Thoracic aorta (tissue), 2 donors: ENCODE results near the gene STPG1. TPM values are rescaled to one million over a fixed set of nuclear protein-coding genes. Genes with fewer than 3 reads are reported as not detected.

Source experiments
- ATAC-seq: fragments of 150-250 bp; one replicate; pipeline ENCODE4 v1.8.0; 2017; ENCODE audit warnings: low read depth; ENCODE audit not compliant: insufficient number of reproducible peaks, low FRiP score
- DNase-seq: peaks from one replicate; pipeline ENCODE4 v3.0.0-alpha.2; 2020; ENCODE audit warnings: low spot score
- H3K27ac ChIP-seq, 2 donors: fragments of 200-600 bp; sonication (generic); 1 replicate in 1 of 2; 2 replicates in 1 of 2; pipeline ENCODE4 v1.5.1; 2016; ENCODE audit warnings: mild to moderate bottlenecking in 2 of 2, moderate library complexity in 2 of 2
- H3K27me3 ChIP-seq: fragments of 200-600 bp; sonication (generic); replicated peaks from 2 replicates; pipeline ENCODE4 v1.6.0; 2016; ENCODE audit warnings: mild to moderate bottlenecking; ENCODE audit not compliant: insufficient read depth
- H3K36me3 ChIP-seq: fragments of 200-600 bp; sonication (generic); one replicate; pipeline ENCODE4 v1.5.1; 2016
- H3K4me1 ChIP-seq, 2 donors: fragments of 200-600 bp; sonication (generic); 1 replicate in 1 of 2; 2 replicates in 1 of 2; pipeline versions ENCODE4 v1.5.1 to v1.6.0; 2016; ENCODE audit warnings: low read depth in 2 of 2, mild to moderate bottlenecking in 1 of 2; ENCODE audit not compliant: control insufficient read depth in 1 of 2
- H3K4me3 ChIP-seq: fragments of 200-600 bp; sonication (generic); 2 replicates; pipeline ENCODE4 v1.5.1; 2016; ENCODE audit warnings: mild to moderate bottlenecking
- H3K9me3 ChIP-seq: fragments of 200-600 bp; sonication (generic); 2 replicates; pipeline ENCODE4 v1.5.1; 2016
- CTCF ChIP-seq: fragments of 200-600 bp; sonication (generic); IDR thresholded peaks from one replicate; pipeline ENCODE4 v1.5.1; 2019; ENCODE audit warnings: antibody characterized with exemption
- total RNA-seq, 2 donors: library from RNA; depleted of rRNA; stranded (reverse); fragments of >200 nt; gene quantifications; one replicate each; pipeline versions ENCODE4 v1.1.0 to v1.2.3, GENCODE V29; 2016

The STPG1 gene
- total RNA-seq, 2 donors from 2014 or later: 1.5 to 4.0 TPM

DNA sequence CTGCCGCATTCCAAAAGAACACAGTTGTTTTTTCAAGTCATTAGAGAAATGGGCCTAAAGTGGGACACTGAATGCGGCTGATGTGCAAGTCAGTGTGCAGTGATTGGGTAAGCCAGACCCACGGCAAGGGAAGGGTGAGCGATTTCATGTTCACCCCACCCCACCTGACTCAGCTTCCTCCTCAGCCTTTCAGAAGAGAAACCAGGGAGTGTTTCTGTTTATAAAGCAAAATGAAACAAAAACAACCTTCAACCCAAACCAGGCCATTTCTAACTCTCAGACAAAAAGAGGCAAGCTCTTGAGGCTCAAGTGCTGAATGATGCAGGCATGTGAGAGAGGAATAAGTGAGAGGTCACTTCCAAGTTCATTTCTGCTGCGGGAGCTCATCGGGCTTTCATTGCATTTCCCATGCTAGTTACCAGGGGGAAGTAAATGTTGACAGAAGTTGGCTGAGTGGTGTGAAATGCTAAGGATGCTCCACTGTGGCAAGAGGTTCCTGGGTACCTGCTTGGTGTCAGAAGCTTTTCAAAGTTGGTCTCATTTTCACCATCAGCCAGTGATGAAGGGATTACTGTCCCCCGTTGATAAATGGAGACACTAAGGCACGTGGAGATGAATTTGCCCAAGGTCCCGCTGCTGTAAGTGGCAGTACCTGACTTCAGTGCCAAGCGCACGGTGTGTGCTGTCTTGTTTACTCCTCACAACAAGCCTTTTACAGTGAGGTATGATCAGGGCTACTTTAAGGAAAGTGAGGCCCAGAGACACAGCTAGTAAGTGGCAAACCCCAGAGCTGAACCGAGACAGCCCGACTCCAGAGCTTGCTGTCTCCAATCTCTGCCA, 29.1 kb downstream of the STPG1 start:
- TF ChIP-seq CTCF: no peak
- Histone ChIP-seq H3K27ac (no peak overlapping the region), H3K27me3 (no peaks in the 10 kb centered on the region), H3K36me3 (no peaks in the 10 kb centered on the region), H3K9me3 (no peaks in the 10 kb centered on the region), H3K4me3 (no peak overlapping the region), H3K4me1 (no peaks in the 10 kb centered on the region)
- DNase-seq (no peak), ATAC-seq (no peak)

DNA sequence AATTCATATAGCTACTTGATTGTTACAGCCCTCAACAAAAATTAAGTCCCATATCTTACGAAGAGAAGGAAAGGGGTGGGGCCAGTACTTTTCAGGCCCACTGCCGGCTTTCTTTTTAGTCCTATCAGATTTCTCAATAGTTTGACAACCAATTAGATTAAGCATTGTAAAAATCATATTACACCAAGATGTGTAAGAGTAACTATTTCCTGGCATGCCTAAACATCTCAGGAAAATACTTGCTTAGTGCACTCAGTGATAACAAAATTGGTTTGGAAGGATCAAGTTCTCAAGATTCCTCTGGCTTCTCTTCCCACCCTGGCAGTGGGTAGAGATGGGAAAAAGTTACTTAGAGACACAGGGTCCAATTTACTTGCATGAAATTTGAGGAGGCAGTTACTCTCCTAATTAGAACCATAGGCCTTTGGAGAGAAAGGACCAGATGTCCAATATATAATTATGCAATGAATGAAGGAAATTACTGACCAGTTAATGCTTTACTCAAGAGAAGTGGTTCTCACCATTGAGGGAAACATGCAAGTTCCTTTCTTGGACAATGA, 30.1 kb downstream of the STPG1 start:
- H3K36me3 ChIP-seq: no peaks in the 10 kb centered on the region
- TF ChIP-seq CTCF: no peak
- no peaks in the 10 kb centered on the region for H3K27me3 ChIP-seq
- no peaks in the 10 kb centered on the region for H3K4me1 ChIP-seq
- DNase-seq (no peak), ATAC-seq (no peak)
- H3K9me3 ChIP-seq: no peaks in the 10 kb centered on the region
- no peak overlapping the region for H3K4me3 ChIP-seq
- H3K27ac ChIP-seq: no peak overlapping the region

GRCh38 chr1:24382165-24382577, 31.4 kb downstream of the STPG1 start:
- Histone ChIP-seq H3K4me1 (no peaks in the 10 kb centered on the region), H3K4me3 (no peak overlapping the region), H3K27ac (no peak overlapping the region), H3K9me3 (no peaks in the 10 kb centered on the region), H3K27me3 (no peaks in the 10 kb centered on the region), H3K36me3 (no peaks in the 10 kb centered on the region)
- no peak for TF ChIP-seq CTCF
- ATAC-seq (no peak), DNase-seq (no peak)

DNA sequence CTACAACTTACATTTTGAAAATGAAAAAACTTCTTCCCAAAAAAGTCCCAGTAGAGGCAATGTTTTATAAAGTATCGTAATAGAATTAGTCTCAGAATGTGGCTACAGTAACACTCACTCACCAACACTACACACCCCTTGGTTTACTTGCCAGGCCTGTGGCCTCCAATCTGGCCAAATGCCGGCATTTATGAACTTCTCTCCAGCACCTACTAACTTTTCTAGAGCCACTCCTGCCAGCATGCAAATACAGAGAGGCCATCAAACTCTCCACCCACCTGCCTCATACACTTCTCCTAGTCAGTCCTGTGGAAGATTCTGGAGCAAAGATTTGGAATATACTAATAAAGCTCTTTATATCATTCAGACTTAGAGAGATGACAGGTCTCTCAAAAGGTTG, 32.3 kb downstream of the STPG1 start:
- Histone ChIP-seq H3K4me3 (no peak overlapping the region), H3K36me3 (no peaks in the 10 kb centered on the region), H3K4me1 (no peaks in the 10 kb centered on the region), H3K27me3 (no peaks in the 10 kb centered on the region), H3K27ac (no peak overlapping the region), H3K9me3 (no peaks in the 10 kb centered on the region)
- ATAC-seq (no peak), DNase-seq (no peak)
- TF ChIP-seq CTCF: no peak

GRCh38 chr1:24380508-24380907, 33.1 kb downstream of the STPG1 start:
- H3K9me3 ChIP-seq: no peaks in the 10 kb centered on the region
- no peaks in the 10 kb centered on the region for H3K4me1 ChIP-seq
- H3K4me3 ChIP-seq: no peak overlapping the region
- ATAC-seq (no peak), DNase-seq (no peak)
- H3K27me3 ChIP-seq: no peaks in the 10 kb centered on the region
- H3K27ac ChIP-seq: no peak overlapping the region
- TF ChIP-seq CTCF: no peak
- no peaks in the 10 kb centered on the region for H3K36me3 ChIP-seq
